Endothelial cell of umbilical vein (primary cell): Measurements from ENCODE around the gene PRSS57.

Experiments used
- EZH2 ChIP-seq: IDR thresholded peaks from 2 replicates; pipeline ENCODE4 v1.6.1; 2012; ENCODE audit warnings: borderline replicate concordance, low read depth, mild to moderate bottlenecking, moderate library complexity, low read length, inconsistent platforms; ENCODE audit not compliant: severe bottlenecking
- GATA2 ChIP-seq: IDR thresholded peaks from 2 replicates; pipeline ENCODE4 v1.7.0; 2011; ENCODE audit warnings: low read depth, mild to moderate bottlenecking, moderate library complexity, mixed read lengths, low read length; ENCODE audit not compliant: insufficient read length, insufficient read depth
- JUN ChIP-seq: IDR thresholded peaks from 2 replicates; pipeline ENCODE4 v1.6.1; 2011; ENCODE audit warnings: borderline replicate concordance, low read depth; ENCODE audit not compliant: insufficient read length, insufficient read depth
- MYC ChIP-seq: IDR thresholded peaks from one replicate; pipeline ENCODE4 v1.6.1; 2011; ENCODE audit warnings: mild to moderate bottlenecking, low read depth, low read length
- POLR2A ChIP-seq: IDR thresholded peaks from 2 replicates; pipeline ENCODE4 v1.6.1; 2012; ENCODE audit warnings: low read depth, mild to moderate bottlenecking, control low read depth, low read length
- POLR2AphosphoS5 ChIP-seq: IDR thresholded peaks from 2 replicates; pipeline ENCODE4 v1.6.1; 2012; ENCODE audit warnings: low read depth, mild to moderate bottlenecking, control low read depth, low read length, moderate library complexity; ENCODE audit not compliant: insufficient read depth
- TF ChIP-seq, protein P1 (sequence below), 2 donors: IDR thresholded peaks; 1 replicate in 1 of 2; 2 replicates in 1 of 2; pipeline ENCODE4 v1.5.1; 2011; ENCODE audit warnings: low read length in 2 of 2, mild to moderate bottlenecking in 2 of 2, moderate library complexity in 2 of 2, control low read depth in 1 of 2, inconsistent platforms in 1 of 2, low read depth in 1 of 2; ENCODE audit not compliant: insufficient read depth in 1 of 2; ENCODE audit errors: extremely low read depth in 1 of 2
- TF ChIP-seq, protein P2 (sequence below): IDR thresholded peaks from 2 replicates; pipeline ENCODE4 v1.6.1; 2011; ENCODE audit not compliant: insufficient read depth, insufficient read length

DNA sequence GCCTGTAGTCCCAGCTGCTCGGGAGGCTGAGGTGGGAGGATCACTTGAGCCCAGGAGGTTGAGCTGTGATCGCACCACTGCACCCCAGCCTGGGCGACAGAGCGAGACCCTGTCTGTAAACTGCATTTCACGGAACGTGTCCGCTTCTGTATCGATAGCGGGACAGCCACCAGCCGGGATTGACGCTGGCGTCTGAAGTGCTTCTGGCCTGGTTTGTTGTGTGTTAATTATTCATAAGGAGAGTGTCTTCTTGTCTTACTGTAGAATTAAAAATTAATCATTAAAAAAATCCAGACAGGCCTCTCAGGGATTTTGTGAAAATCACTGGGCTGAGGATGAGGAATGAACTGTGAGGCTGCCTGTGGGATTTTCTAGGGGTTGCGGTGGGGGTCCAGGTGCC lies 39.5 kb upstream of the PRSS57 start:
- TF ChIP-seq, protein P1, sequence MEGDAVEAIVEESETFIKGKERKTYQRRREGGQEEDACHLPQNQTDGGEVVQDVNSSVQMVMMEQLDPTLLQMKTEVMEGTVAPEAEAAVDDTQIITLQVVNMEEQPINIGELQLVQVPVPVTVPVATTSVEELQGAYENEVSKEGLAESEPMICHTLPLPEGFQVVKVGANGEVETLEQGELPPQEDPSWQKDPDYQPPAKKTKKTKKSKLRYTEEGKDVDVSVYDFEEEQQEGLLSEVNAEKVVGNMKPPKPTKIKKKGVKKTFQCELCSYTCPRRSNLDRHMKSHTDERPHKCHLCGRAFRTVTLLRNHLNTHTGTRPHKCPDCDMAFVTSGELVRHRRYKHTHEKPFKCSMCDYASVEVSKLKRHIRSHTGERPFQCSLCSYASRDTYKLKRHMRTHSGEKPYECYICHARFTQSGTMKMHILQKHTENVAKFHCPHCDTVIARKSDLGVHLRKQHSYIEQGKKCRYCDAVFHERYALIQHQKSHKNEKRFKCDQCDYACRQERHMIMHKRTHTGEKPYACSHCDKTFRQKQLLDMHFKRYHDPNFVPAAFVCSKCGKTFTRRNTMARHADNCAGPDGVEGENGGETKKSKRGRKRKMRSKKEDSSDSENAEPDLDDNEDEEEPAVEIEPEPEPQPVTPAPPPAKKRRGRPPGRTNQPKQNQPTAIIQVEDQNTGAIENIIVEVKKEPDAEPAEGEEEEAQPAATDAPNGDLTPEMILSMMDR (IDR thresholded peaks at IDR 0.05; ENCODE audit: extremely low read depth in 1 of 2, insufficient read depth in 1 of 2, low read depth in 1 of 2, low read length in 2 of 2), result no peak
- TF ChIP-seq EZH2, result no peak
- TF ChIP-seq, protein P2, sequence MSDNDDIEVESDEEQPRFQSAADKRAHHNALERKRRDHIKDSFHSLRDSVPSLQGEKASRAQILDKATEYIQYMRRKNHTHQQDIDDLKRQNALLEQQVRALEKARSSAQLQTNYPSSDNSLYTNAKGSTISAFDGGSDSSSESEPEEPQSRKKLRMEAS, result no peak
- TF ChIP-seq POLR2A, result no peak
- TF ChIP-seq POLR2AphosphoS5, result no peak
- no peak for TF ChIP-seq MYC
- no peak for TF ChIP-seq GATA2
- no peak for TF ChIP-seq JUN
